BE2C (cell line): ENCODE results near the gene NECAB2.

Experiments used
- DNase-seq: peaks from one replicate; pipeline ENCODE4 v3.0.0-alpha.2; 2020
- H3K27me3 ChIP-seq: fragments of 250-450 bp; sonication (Bioruptor Pico); 2 replicates; pipeline ENCODE4 v1.5.1; 2020; ENCODE audit warnings: mild to moderate bottlenecking
- H3K36me3 ChIP-seq: fragments of 250-450 bp; sonication (Bioruptor Pico); 2 replicates; pipeline ENCODE4 v1.5.1; 2020; ENCODE audit warnings: mild to moderate bottlenecking
- H3K4me1 ChIP-seq: fragments of 250-450 bp; sonication (Bioruptor Pico); 2 replicates; pipeline ENCODE4 v1.5.1; 2020
- H3K4me3 ChIP-seq: 2 replicates; pipeline ENCODE4 v1.5.1; 2011; ENCODE audit warnings: low read depth, low read length
- H3K9me3 ChIP-seq: fragments of 250-450 bp; sonication (Bioruptor Pico); 2 replicates; pipeline ENCODE4 v1.5.1; 2020
- CTCF ChIP-seq: IDR thresholded peaks from 2 replicates; pipeline ENCODE4 v1.5.1; 2012; ENCODE audit warnings: mild to moderate bottlenecking, low read depth, low read length

NECAB2 gene

GRCh38 chr16:84021488-84021887, 53.4 kb downstream of the NECAB2 start:
- Histone ChIP-seq H3K9me3 (no peaks in the 10 kb centered on the region; the same call in none of the 2 replicates), H3K27me3 (peaks cover 7% of the 10 kb centered on the region), H3K4me3 (no peak overlapping the region), H3K36me3 (no peaks in the 10 kb centered on the region), H3K4me1 (no peaks in the 10 kb centered on the region)
- TF ChIP-seq CTCF, result no peak
- DNase-seq, result no peak

- Histone ChIP-seq H3K9me3 (no peaks in the 10 kb centered on the region; the same call in none of the 2 replicates), H3K4me3 (no peak overlapping the region), H3K4me1 (no peaks in the 10 kb centered on the region), H3K36me3 (no peaks in the 10 kb centered on the region), H3K27me3 (peaks cover 7% of the 10 kb centered on the region)
- no peak for TF ChIP-seq CTCF
- no peak for DNase-seq
Measured at GRCh38 chr16:84022644-84023043, 54.6 kb downstream of the NECAB2 start.

- Histone ChIP-seq H3K4me1 (no peaks in the 10 kb centered on the region), H3K9me3 (no peaks in the 10 kb centered on the region; the same call in 1 of the 2 replicates), H3K4me3 (no peak overlapping the region), H3K27me3 (peaks cover 7% of the 10 kb centered on the region), H3K36me3 (no peaks in the 10 kb centered on the region)
- DNase-seq, result no peak
- TF ChIP-seq CTCF, result no peak
Measured at GRCh38 chr16:84024854-84025253, 56.8 kb downstream of the NECAB2 start.

- no peak for TF ChIP-seq CTCF
- Histone ChIP-seq H3K27me3 (peaks cover 7% of the 10 kb centered on the region), H3K36me3 (no peaks in the 10 kb centered on the region), H3K9me3 (no peaks in the 10 kb centered on the region), H3K4me3 (no peak overlapping the region), H3K4me1 (no peaks in the 10 kb centered on the region)
- DNase-seq, result no peak
Measured at GRCh38 chr16:84026606-84027005, 58.6 kb downstream of the NECAB2 start.

GRCh38 chr16:84027625-84028024, 59.6 kb downstream of the NECAB2 start:
- H3K36me3 ChIP-seq, result no peaks in the 10 kb centered on the region
- DNase-seq, result no peak
- TF ChIP-seq CTCF, result no peak
- no peaks in the 10 kb centered on the region for H3K9me3 ChIP-seq
- H3K4me1 ChIP-seq, result no peaks in the 10 kb centered on the region
- H3K27me3 ChIP-seq, result peaks cover 7% of the 10 kb centered on the region
- no peak overlapping the region for H3K4me3 ChIP-seq

GRCh38 chr16:84029297-84030047, 61.4 kb downstream of the NECAB2 start:
- no peak overlapping the region for H3K4me3 ChIP-seq
- H3K36me3 ChIP-seq, result no peaks in the 10 kb centered on the region
- no peaks in the 10 kb centered on the region for H3K4me1 ChIP-seq
- H3K9me3 ChIP-seq, result no peaks in the 10 kb centered on the region
- TF ChIP-seq CTCF, result no peak
- no peaks in the 10 kb centered on the region for H3K27me3 ChIP-seq
- no peak for DNase-seq
